ENCODE measurements around the gene SRRM2.

SRRM2 gene

DNA sequence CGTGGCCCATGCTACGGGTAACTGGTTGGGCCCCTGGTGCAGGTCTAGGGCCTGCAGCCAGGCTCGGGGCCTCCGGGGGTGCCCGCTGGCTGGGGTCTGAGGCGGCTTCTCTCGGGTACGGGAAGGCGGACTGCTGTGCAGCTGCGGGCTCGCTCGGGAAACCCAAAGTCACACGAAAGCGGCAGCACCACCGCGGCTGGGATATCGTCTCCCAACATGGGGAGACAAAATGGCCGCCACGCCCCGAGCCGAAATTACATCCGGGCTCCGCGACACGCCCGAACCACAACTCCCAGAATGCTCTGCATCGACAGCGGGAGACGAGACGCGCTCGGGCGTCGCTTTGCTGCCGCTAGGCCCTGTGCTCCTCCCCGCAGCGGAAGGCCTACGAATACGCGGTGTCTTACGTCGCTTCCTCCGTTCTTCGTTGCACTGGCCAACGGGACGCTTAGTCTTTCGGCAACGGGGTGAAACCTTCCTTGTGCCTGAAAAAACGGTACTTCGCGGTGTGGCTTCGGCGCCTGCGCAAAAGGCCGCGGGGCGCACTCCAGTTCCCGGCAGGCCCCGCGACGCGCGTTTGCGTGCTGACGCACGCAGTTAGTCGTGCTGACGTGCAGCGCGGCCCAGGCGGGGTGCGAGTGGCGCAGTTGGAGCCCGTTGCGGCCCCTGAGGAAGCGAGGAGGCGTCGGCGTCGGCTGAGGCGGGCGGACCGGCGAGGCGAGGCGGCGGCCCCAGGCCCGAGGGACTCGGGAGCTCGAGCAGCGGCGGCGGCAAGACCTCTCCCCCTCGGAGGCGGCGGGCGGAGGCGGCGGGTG lies at the start of gene SRRM2:
TSS of gene SRRM2 (plus strand) at position 604 of the 815 bp plus-strand sequence. CDS start 3,727 bp downstream, outside the sequence.
- peak within 1 kb of the TSS; percentile 98 for H3K27ac ChIP-seq (ENCODE audit: low read length)
- H3K36me3 ChIP-seq (ENCODE audit: control insufficient read depth in 1 of 2, insufficient read depth in 2 of 2, low read length in 2 of 2) = peaks cover 4 to 25% of the 10 kb centered on the region in 2 donors
- H3K4me1 ChIP-seq (ENCODE audit: control insufficient read depth in 1 of 2, insufficient read depth in 2 of 2, low read length in 2 of 2) = peaks cover 18 to 42% of the 10 kb centered on the region in 2 donors

DNA sequence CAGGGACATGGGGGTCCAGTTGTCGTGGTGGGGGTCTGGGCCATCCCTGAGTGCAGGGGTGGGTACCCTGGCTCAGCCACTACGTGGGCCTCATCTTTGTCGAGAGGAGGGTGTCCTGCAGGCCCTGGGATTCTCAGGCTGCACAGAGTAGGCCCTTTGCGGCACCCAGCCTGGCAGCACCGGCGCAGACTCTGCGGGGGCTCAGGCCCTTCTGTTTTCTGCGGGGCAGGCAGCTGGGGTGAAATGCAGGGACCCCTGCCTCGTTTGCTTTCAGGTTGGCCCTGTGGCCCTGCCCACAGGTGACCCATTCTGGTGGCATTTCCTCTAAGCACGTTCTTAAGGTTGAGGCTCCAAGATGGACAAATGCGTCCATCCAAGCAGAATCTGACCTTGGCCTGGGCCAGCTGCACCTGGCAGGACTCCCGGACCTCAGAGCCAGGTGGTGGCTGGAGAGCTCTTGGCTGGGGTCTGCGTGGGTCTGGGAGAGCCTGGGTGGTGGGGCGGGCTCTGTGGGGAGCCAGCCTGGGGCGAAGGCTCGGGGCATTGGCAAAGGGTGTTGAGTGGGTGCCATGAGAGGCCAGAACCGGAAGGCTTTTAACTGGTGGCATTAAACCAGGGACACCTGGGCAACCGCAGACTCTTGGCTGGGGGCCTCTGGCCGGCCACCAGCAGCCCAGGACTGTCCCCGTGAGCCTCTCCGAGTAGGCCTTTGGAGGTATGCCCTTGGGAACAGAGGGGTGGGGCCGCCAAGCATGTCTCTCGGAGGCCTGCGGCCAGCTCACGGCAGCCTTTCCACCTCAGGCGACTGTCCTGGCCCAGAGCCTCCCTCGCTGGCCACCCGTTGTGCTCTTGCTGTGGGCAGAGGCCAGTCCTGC lies 49.3 kb upstream of the SRRM2 start:
- Histone ChIP-seq H3K27ac (ENCODE audit: low read length) (no peak overlapping the region), H3K36me3 (ENCODE audit: control insufficient read depth in 1 of 2, insufficient read depth in 2 of 2, low read length in 2 of 2) (peaks cover 34 to 94% of the 10 kb centered on the region in 2 donors), H3K4me3 (ENCODE audit: low read depth in 1 of 2, low read length in 2 of 2) (no peak overlapping the region), H3K9me3 (ENCODE audit: control insufficient read depth in 1 of 2, low read length in 2 of 2) (no peaks in the 10 kb centered on the region), H3K27me3 (ENCODE audit: low read depth, low read length) (no peaks in the 10 kb centered on the region), H3K4me1 (ENCODE audit: control insufficient read depth in 1 of 2, insufficient read depth in 2 of 2, low read length in 2 of 2) (no peaks in the 10 kb centered on the region)

More for the DNA sequence above, at the start of gene SRRM2:
- Histone ChIP-seq H3K9me3 (ENCODE audit: control insufficient read depth in 1 of 2, low read length in 2 of 2) (no peaks in the 10 kb centered on the region), H3K27me3 (ENCODE audit: low read depth, low read length) (no peaks in the 10 kb centered on the region), H3K4me3 (ENCODE audit: low read depth in 1 of 2, low read length in 2 of 2) (peak within 1 kb of the TSS; percentile 84 to 90)

DNA sequence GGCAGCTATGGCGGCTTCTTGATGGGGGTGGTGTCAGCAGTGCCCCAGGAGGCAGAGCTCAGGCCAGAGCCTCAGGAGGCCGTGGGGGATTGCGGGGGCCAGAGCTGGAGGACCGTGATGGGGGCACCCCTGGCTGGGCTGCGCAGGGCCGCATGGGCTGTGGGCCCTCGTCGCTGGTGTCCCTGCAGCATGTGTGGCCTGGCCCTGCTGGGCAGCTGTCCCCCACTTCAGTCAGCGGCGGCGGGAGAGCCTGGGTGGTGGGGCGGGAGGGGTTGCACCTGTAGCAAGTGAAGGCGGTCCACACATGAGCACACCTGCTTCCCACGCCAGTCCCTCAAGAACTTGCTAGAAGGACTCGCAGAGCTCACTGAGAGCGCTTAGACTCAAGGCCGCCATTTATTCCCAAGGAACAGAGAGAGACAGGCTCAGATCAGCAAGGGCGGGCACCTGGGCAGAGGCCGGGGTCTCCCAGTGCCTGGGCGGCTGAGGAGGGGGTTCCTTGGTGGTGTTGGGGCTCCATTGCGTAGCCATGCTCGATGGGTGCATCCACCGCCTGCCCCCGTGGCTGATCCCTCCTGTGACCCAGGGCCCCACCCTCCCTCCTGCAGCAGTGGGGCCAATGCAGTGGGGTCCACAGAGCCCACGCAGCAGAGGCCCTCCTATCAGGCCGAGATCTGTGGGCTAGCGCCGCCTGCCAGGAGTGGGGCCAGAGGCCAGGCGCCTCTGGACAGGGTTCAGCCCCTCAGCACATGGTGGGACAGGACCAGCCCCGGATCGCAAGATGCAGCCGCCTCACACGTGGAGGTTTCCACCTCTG lies 48.1 kb upstream of the SRRM2 start:
- H3K36me3 ChIP-seq (ENCODE audit: control insufficient read depth in 1 of 2, insufficient read depth in 2 of 2, low read length in 2 of 2) = peaks cover 29 to 97% of the 10 kb centered on the region in 2 donors
- no peak overlapping the region for H3K4me3 ChIP-seq (ENCODE audit: low read depth in 1 of 2, low read length in 2 of 2)
- H3K27ac ChIP-seq (ENCODE audit: low read length) = no peak overlapping the region
- no peaks in the 10 kb centered on the region for H3K4me1 ChIP-seq (ENCODE audit: control insufficient read depth in 1 of 2, insufficient read depth in 2 of 2, low read length in 2 of 2)
- no peaks in the 10 kb centered on the region for H3K27me3 ChIP-seq (ENCODE audit: low read depth, low read length)
- H3K9me3 ChIP-seq (ENCODE audit: control insufficient read depth in 1 of 2, low read length in 2 of 2) = no peaks in the 10 kb centered on the region

DNA sequence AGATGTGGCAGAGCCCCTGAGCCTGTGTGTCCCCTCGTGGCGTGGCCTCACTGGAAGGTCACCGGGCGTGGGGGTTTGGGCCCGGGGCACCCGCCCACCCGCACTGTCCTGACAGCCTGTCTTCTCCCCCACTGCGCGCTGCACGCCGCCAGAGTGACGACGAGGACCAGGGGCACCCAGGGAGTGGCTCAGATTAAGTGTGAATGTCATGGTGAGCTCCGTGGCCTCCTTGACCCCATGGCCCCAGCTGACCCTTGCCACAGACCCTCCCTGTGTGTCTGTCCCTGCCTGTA lies 47.5 kb upstream of the SRRM2 start:
- no peaks in the 10 kb centered on the region for H3K4me1 ChIP-seq (ENCODE audit: control insufficient read depth in 1 of 2, insufficient read depth in 2 of 2, low read length in 2 of 2)
- peaks cover 24 to 96% of the 10 kb centered on the region in 2 donors for H3K36me3 ChIP-seq (ENCODE audit: control insufficient read depth in 1 of 2, insufficient read depth in 2 of 2, low read length in 2 of 2)
- H3K27ac ChIP-seq (ENCODE audit: low read length) = no peak overlapping the region
- no peaks in the 10 kb centered on the region for H3K27me3 ChIP-seq (ENCODE audit: low read depth, low read length)
- no peaks in the 10 kb centered on the region for H3K9me3 ChIP-seq (ENCODE audit: control insufficient read depth in 1 of 2, low read length in 2 of 2)
- H3K4me3 ChIP-seq (ENCODE audit: low read depth in 1 of 2, low read length in 2 of 2) = no peak overlapping the region

DNA sequence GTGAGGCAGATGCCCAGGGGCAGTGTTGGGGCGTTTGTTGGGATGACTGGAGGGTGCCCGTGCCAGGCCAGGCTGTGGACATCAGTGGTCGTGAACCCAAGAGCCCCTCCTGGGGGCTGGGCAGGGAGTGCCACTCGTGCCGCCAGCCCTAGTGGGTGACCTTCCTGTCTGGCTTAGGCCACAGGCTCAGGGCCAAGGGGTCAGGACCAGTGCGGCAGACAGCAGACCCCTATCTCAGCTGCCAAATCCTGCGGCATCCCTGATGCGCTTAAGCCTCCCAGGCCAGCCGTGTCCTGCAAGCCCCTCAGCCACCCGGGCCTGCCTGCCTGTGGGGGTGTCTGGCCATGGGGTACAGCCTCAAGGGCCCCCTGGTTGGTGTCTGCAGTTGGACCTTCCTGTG lies 47.1 kb upstream of the SRRM2 start:
- peaks cover 20 to 96% of the 10 kb centered on the region in 2 donors for H3K36me3 ChIP-seq (ENCODE audit: control insufficient read depth in 1 of 2, insufficient read depth in 2 of 2, low read length in 2 of 2)
- H3K4me3 ChIP-seq (ENCODE audit: low read depth in 1 of 2, low read length in 2 of 2) = no peak overlapping the region
- no peaks in the 10 kb centered on the region for H3K4me1 ChIP-seq (ENCODE audit: control insufficient read depth in 1 of 2, insufficient read depth in 2 of 2, low read length in 2 of 2)
- no peaks in the 10 kb centered on the region for H3K27me3 ChIP-seq (ENCODE audit: low read depth, low read length)
- H3K27ac ChIP-seq (ENCODE audit: low read length) = no peak overlapping the region
- no peaks in the 10 kb centered on the region for H3K9me3 ChIP-seq (ENCODE audit: control insufficient read depth in 1 of 2, low read length in 2 of 2)

DNA sequence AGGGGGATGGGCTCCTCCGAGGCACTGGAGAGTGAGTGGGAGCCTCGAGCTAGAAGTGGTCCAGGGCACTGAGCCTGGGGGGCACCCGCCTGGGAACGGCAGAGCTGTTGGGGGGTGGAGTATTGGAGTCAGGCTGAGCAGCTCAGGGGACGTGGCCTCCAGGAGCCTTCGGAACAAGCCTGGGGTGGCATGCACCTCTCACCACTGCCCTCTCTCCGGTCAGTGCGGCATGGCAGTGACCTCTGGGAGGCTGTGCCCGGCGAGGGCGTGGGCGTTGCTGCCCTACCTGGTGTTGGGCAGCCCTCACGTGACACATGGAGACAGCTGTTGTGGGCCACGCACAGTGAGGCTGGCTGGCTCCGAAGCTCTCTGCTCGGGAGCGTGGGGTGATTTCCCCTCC lies 46.4 kb upstream of the SRRM2 start:
- H3K4me3 ChIP-seq (ENCODE audit: low read depth in 1 of 2, low read length in 2 of 2) = no peak overlapping the region
- H3K36me3 ChIP-seq (ENCODE audit: control insufficient read depth in 1 of 2, insufficient read depth in 2 of 2, low read length in 2 of 2) = peaks cover 19 to 89% of the 10 kb centered on the region in 2 donors
- H3K9me3 ChIP-seq (ENCODE audit: control insufficient read depth in 1 of 2, low read length in 2 of 2) = no peaks in the 10 kb centered on the region
- H3K4me1 ChIP-seq (ENCODE audit: control insufficient read depth in 1 of 2, insufficient read depth in 2 of 2, low read length in 2 of 2) = no peaks in the 10 kb centered on the region
- H3K27me3 ChIP-seq (ENCODE audit: low read depth, low read length) = no peaks in the 10 kb centered on the region
- no peak overlapping the region for H3K27ac ChIP-seq (ENCODE audit: low read length)

DNA sequence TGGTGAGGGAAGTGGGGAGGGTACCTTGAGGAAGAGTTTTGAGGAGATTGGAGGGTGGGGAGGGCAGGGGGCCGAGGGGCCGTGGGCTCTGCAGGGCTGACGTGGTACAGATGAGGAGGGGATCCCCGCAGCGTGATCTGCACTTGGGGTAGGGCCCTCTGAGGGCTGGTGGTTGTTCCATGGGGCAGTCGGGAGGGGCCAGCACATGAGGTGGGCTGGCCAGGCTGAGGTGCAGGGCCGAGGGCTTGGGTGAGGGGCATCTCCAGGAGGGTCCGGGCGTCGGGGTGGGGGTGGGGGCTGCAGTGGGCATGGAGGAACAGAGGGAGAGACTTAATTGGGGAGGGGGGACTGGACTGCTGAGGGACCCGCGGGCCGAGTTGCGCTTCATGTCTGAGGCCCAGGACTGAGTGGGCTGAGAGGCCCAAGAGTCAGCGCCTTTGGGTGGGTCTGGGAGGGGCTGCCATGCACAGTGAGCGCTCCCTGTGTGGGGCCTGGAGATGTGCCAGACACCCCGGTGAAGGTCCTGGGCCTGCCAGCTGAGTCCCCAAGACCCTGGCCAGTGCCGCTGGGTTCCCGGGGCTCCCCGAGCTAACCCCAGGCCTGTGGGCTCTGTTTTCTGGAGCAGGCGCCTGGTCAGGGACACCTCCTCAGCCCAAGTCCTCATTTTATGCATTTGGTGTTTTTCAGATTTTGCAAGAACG lies 45.7 kb upstream of the SRRM2 start:
- Histone ChIP-seq H3K4me3 (ENCODE audit: low read depth in 1 of 2, low read length in 2 of 2) (no peak overlapping the region), H3K27me3 (ENCODE audit: low read depth, low read length) (no peaks in the 10 kb centered on the region), H3K27ac (ENCODE audit: low read length) (no peak overlapping the region), H3K36me3 (ENCODE audit: control insufficient read depth in 1 of 2, insufficient read depth in 2 of 2, low read length in 2 of 2) (peaks cover 19 to 82% of the 10 kb centered on the region in 2 donors), H3K4me1 (ENCODE audit: control insufficient read depth in 1 of 2, insufficient read depth in 2 of 2, low read length in 2 of 2) (no peaks in the 10 kb centered on the region), H3K9me3 (ENCODE audit: control insufficient read depth in 1 of 2, low read length in 2 of 2) (no peaks in the 10 kb centered on the region)

DNA sequence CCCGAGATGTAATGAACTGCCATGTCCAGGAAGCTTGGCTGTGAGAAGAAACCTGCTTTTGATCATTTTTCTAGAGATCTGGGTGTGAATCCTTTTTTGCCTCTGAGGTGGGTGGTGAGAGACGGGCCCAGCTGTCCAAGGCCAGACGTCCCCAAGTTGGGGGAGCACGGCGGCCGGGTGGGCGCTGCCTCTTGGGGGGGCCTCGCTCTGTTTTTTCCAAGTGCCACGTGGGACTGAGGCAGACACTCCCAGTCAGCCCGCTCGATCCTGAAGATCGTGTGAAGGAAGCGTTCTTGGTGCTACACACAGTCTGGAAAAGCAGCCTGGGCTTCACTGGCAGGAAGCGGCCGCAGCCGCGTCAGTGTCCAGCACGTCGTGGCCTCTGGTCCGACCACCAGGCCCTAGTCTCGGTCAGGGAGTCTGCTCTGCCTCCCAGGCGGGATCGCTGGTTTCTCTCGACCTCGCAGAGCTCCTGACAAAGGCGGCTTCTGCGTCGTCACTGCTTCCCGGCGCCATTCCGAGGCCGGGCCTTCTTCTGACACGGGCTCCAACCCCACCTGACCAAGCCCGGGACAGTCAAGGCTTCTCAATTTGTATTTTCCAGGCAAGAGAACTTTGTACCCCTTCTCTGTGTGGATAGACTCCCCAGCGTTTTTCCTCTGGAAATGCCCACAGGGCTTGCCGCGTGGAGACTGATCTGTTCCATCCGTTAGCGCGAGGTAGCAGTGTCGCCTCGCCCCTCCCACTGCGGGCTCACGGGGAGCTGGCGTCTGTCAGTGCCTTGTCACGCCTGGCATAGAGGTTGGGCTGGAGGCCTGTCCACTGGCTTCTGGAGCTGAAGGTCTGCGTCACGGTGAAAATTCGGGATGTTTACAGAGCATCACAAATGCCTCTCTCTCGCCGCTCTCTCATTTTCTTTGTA lies 44.8 kb upstream of the SRRM2 start:
- no peaks in the 10 kb centered on the region for H3K9me3 ChIP-seq (ENCODE audit: control insufficient read depth in 1 of 2, low read length in 2 of 2)
- H3K4me3 ChIP-seq (ENCODE audit: low read depth in 1 of 2, low read length in 2 of 2) = no peak overlapping the region
- no peaks in the 10 kb centered on the region for H3K4me1 ChIP-seq (ENCODE audit: control insufficient read depth in 1 of 2, insufficient read depth in 2 of 2, low read length in 2 of 2)
- H3K27ac ChIP-seq (ENCODE audit: low read length) = no peak overlapping the region
- H3K27me3 ChIP-seq (ENCODE audit: low read depth, low read length) = no peaks in the 10 kb centered on the region
- H3K36me3 ChIP-seq (ENCODE audit: control insufficient read depth in 1 of 2, insufficient read depth in 2 of 2, low read length in 2 of 2) = peaks cover 11 to 73% of the 10 kb centered on the region in 2 donors

DNA sequence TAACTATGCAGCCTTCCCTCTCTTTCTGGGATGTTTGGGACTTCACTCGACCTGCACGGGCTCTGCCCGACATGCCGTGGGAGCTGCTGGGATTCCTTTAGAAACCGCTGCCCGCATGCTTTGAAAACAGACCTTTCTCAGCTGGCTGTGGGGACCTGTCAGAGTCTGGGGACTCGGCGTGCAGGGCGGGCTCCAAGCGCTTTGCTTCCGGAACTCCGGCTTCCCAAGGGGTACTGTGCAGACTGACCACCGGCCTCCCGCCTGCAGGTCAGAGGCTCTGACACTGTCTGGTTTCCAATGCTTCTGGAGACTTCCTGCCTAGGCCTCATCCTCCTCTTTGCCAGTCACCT lies 44.2 kb upstream of the SRRM2 start:
- no peaks in the 10 kb centered on the region for H3K4me1 ChIP-seq (ENCODE audit: control insufficient read depth in 1 of 2, insufficient read depth in 2 of 2, low read length in 2 of 2)
- H3K36me3 ChIP-seq (ENCODE audit: control insufficient read depth in 1 of 2, insufficient read depth in 2 of 2, low read length in 2 of 2) = peaks cover 7 to 67% of the 10 kb centered on the region in 2 donors
- no peak overlapping the region for H3K4me3 ChIP-seq (ENCODE audit: low read depth in 1 of 2, low read length in 2 of 2)
- no peaks in the 10 kb centered on the region for H3K27me3 ChIP-seq (ENCODE audit: low read depth, low read length)
- H3K9me3 ChIP-seq (ENCODE audit: control insufficient read depth in 1 of 2, low read length in 2 of 2) = no peaks in the 10 kb centered on the region
- no peak overlapping the region for H3K27ac ChIP-seq (ENCODE audit: low read length)

DNA sequence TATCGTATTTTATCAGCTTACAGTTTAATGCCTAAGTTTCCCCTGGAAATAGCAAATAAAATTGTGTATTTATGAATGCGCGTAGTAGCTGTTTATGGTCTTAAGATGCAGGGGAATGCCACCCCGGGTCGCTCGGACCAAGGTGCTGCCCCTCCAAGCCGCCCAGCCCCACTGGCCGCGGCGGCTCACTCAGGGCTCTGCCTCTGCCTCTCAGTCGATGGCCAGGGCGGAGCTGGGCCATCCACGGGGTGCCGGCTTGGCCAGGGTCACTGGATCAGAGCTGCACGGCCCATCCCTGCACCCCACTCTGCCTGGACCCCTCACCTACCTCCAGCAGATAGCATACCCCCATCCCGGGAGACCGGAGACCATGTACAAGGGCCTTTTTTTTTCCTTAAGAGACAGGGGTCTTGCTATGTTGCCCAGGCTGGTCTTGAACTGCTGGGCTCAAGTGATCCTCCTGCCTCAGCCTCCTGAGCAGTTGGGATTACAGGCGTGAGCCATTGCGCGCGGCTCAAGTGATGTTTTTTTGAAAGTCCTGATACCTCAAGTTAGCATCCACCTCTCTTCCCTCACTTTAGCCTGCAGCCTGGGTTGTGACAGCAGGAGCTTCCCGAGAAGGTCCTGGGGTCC lies 43.4 kb upstream of the SRRM2 start:
- H3K27me3 ChIP-seq (ENCODE audit: low read depth, low read length) = no peaks in the 10 kb centered on the region
- H3K4me1 ChIP-seq (ENCODE audit: control insufficient read depth in 1 of 2, insufficient read depth in 2 of 2, low read length in 2 of 2) = no peaks in the 10 kb centered on the region
- H3K9me3 ChIP-seq (ENCODE audit: control insufficient read depth in 1 of 2, low read length in 2 of 2) = no peaks in the 10 kb centered on the region
- no peak overlapping the region for H3K4me3 ChIP-seq (ENCODE audit: low read depth in 1 of 2, low read length in 2 of 2)
- H3K27ac ChIP-seq (ENCODE audit: low read length) = no peak overlapping the region
- peaks cover 7 to 59% of the 10 kb centered on the region in 2 donors for H3K36me3 ChIP-seq (ENCODE audit: control insufficient read depth in 1 of 2, insufficient read depth in 2 of 2, low read length in 2 of 2)

Data from muscle layer of duodenum (tissue), 2 donors.